Measurements from ENCODE around the gene MBD3.

MBD3 gene

GRCh38 chr19:1587872-1588271, 4.8 kb downstream of the MBD3 start:
- no peak for TF ChIP-seq CTCF (IDR thresholded peaks at IDR 0.05; ENCODE audit: low read depth, low read length, missing control alignments)
- DNase-seq (ENCODE audit: extremely low read depth, low read depth) = no peak
- no peak overlapping the region for H3K4me3 ChIP-seq (replicated peaks; ENCODE audit: low read depth, low read length)

DNA sequence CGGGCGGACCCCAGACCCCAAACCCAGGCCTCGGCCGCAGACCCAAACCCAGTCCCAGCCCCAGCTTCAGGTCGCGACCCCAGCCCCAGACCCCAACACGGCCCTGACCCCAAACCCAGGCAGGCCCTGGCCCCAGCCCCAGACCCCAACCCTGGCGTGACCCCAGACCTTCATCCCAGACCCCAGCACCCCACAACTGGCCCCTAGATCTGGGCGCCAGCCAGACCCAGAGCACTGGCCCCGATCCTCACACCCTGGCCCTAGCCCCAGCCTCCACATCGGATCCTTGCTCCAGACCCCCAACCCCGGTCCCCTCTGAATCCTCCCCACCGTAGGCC, 7.5 kb downstream of the MBD3 start:
- no peak for DNase-seq (ENCODE audit: extremely low read depth, low read depth)
- TF ChIP-seq CTCF (IDR thresholded peaks at IDR 0.05; ENCODE audit: low read depth, low read length, missing control alignments) = no peak
- no peak overlapping the region for H3K4me3 ChIP-seq (replicated peaks; ENCODE audit: low read depth, low read length)

GRCh38 chr19:1584500-1585242, 8.0 kb downstream of the MBD3 start:
- DNase-seq (ENCODE audit: extremely low read depth, low read depth) = no peak
- H3K4me3 ChIP-seq (replicated peaks; ENCODE audit: low read depth, low read length) = no peak overlapping the region
- no peak for TF ChIP-seq CTCF (IDR thresholded peaks at IDR 0.05; ENCODE audit: low read depth, low read length, missing control alignments)

DNA sequence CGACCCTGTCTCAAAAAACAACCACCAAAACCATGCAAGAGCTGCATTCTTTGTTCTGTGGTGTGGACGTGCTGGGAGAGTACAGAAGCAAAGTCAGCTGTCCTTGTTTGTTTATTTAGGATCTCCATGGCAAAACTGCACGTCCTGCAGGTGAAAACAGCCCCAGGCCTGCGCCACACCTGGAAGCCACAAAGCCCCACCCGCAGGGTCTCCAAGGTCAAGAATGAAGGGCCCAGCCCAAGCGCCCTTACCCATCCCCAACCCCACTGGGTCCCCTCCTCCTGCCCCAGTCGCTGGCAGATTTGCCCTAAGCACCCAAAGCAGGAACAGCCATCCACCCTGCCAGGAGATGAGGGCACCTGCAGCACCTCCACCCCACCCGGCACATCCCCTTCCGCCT, 10.5 kb downstream of the MBD3 start:
- no peak for DNase-seq (ENCODE audit: extremely low read depth, low read depth)
- no peak for TF ChIP-seq CTCF (IDR thresholded peaks at IDR 0.05; ENCODE audit: low read depth, low read length, missing control alignments)
- H3K4me3 ChIP-seq (replicated peaks; ENCODE audit: low read depth, low read length) = no peak overlapping the region

- no peak overlapping the region for H3K4me3 ChIP-seq (replicated peaks; ENCODE audit: low read depth, low read length)
- no peak for TF ChIP-seq CTCF (IDR thresholded peaks at IDR 0.05; ENCODE audit: low read depth, low read length, missing control alignments)
- no peak for DNase-seq (ENCODE audit: extremely low read depth, low read depth)
These were observed 11.7 kb downstream of the MBD3 start for GRCh38 chr19:1580957-1581356.

- no peak for DNase-seq (ENCODE audit: extremely low read depth, low read depth)
- H3K4me3 ChIP-seq (replicated peaks; ENCODE audit: low read depth, low read length) = no peak overlapping the region
- TF ChIP-seq CTCF (IDR thresholded peaks at IDR 0.05; ENCODE audit: low read depth, low read length, missing control alignments) = no peak
These were observed 12.3 kb downstream of the MBD3 start for GRCh38 chr19:1580382-1580781.

GRCh38 chr19:1579222-1579621, 13.4 kb downstream of the MBD3 start:
- no peak for DNase-seq (ENCODE audit: extremely low read depth, low read depth)
- no peak for TF ChIP-seq CTCF (IDR thresholded peaks at IDR 0.05; ENCODE audit: low read depth, low read length, missing control alignments)
- no peak overlapping the region for H3K4me3 ChIP-seq (replicated peaks; ENCODE audit: low read depth, low read length)
